Measurements from ENCODE around the gene NKX6-2.

DNA sequence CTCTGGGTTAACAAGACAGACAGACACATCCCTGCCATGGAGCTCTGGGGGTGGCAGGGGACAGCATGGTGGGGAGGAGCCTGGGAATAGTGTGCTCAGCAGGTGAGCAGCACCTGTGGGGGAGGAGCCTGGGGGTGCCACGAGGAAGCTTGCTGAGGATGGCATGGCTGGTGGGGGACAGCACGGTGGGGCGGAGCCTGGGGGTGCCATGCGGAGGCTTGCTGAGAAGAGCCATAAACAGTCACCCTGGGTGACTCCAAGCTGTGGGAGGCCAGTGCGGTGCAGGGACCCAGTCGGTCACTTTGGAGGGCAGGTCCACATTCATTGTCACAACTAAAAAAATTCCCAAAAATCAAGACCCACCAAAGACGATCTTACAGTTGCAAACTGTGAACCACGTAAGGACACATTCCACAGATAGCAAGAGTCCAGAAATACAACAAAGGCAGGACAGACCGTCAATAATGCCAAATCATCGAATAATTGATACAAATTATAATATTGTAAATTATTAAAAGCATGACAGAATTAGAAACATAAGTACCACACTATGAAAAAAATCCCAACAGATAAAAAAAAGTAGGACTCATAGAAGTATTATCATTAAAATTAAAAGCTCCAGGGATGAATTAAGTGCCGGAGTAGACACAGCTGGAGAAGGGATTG is 24.4 kb downstream of the NKX6-2 start:
- TF ChIP-seq KLF1 (tag by site-specific recombination; IDR thresholded peaks at IDR 0.05) (no peak), TCF7L2 (IDR thresholded peaks at IDR 0.05; ENCODE audit: borderline replicate concordance, low read depth, low read length) (no peak), ZNF19 (tag by site-specific recombination; IDR thresholded peaks at IDR 0.05; ENCODE audit: low read depth) (no peak), ZNF140 (tag by site-specific recombination; IDR thresholded peaks at IDR 0.05) (no peak), ZNF560 (tag by site-specific recombination; IDR thresholded peaks at IDR 0.05; ENCODE audit: borderline replicate concordance) (no peak), ZNF274 (IDR thresholded peaks at IDR 0.05; ENCODE audit: low read length) (no peak), ZNF274 (tag by site-specific recombination; IDR thresholded peaks at IDR 0.05; ENCODE audit: borderline replicate concordance) (no peak), ZNF146 (tag by site-specific recombination; IDR thresholded peaks at IDR 0.05) (no peak), ZNF658 (tag by site-specific recombination; IDR thresholded peaks at IDR 0.05) (no peak), KLF16 (tag by site-specific recombination; IDR thresholded peaks at IDR 0.05) (no peak)
- TF ChIP-seq, protein P1, sequence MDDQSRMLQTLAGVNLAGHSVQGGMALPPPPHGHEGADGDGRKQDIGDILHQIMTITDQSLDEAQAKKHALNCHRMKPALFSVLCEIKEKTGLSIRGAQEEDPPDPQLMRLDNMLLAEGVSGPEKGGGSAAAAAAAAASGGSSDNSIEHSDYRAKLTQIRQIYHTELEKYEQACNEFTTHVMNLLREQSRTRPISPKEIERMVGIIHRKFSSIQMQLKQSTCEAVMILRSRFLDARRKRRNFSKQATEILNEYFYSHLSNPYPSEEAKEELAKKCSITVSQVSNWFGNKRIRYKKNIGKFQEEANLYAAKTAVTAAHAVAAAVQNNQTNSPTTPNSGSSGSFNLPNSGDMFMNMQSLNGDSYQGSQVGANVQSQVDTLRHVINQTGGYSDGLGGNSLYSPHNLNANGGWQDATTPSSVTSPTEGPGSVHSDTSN (CRISPR knock-in tag; IDR thresholded peaks at IDR 0.05) = no peak
- TF ChIP-seq, protein P2, sequence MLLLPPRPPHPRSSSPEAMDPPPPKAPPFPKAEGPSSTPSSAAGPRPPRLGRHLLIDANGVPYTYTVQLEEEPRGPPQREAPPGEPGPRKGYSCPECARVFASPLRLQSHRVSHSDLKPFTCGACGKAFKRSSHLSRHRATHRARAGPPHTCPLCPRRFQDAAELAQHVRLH (tag by site-specific recombination; IDR thresholded peaks at IDR 0.05) = no peak
- TF ChIP-seq, protein P3, sequence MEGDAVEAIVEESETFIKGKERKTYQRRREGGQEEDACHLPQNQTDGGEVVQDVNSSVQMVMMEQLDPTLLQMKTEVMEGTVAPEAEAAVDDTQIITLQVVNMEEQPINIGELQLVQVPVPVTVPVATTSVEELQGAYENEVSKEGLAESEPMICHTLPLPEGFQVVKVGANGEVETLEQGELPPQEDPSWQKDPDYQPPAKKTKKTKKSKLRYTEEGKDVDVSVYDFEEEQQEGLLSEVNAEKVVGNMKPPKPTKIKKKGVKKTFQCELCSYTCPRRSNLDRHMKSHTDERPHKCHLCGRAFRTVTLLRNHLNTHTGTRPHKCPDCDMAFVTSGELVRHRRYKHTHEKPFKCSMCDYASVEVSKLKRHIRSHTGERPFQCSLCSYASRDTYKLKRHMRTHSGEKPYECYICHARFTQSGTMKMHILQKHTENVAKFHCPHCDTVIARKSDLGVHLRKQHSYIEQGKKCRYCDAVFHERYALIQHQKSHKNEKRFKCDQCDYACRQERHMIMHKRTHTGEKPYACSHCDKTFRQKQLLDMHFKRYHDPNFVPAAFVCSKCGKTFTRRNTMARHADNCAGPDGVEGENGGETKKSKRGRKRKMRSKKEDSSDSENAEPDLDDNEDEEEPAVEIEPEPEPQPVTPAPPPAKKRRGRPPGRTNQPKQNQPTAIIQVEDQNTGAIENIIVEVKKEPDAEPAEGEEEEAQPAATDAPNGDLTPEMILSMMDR (tag by site-specific recombination; IDR thresholded peaks at IDR 0.05) = no peak

Data from HEK293 (cell line).